Endometrial microvascular endothelial cells (primary cell): ENCODE measurements around the gene MAGEC1. TPM values are rescaled to one million over a fixed set of nuclear protein-coding genes. Genes with fewer than 3 reads are reported as not detected.
"Not testable (repeated sequence)": the region's sequence is repeated elsewhere in the genome, so short reads cannot be mapped to it uniquely, and the experiment has no call there.

Source experiments
- in situ Hi-C: cut with HindIII; loops from 2 replicates; pipeline ENCODE4 v1.10.0; 2017; ENCODE audit warnings: low sequenced_read_pairs, low pct_unique_long_range_greater_than_20kb; ENCODE audit errors: inconsistent ontology term
- total RNA-seq: library from RNA; depleted of rRNA; stranded (reverse); fragments of >200 nt; gene quantifications from one replicate; pipeline ENCODE4 v1.2.3, GENCODE V29; 2015; ENCODE audit errors: inconsistent ontology term

Gene MAGEC1, protein sequence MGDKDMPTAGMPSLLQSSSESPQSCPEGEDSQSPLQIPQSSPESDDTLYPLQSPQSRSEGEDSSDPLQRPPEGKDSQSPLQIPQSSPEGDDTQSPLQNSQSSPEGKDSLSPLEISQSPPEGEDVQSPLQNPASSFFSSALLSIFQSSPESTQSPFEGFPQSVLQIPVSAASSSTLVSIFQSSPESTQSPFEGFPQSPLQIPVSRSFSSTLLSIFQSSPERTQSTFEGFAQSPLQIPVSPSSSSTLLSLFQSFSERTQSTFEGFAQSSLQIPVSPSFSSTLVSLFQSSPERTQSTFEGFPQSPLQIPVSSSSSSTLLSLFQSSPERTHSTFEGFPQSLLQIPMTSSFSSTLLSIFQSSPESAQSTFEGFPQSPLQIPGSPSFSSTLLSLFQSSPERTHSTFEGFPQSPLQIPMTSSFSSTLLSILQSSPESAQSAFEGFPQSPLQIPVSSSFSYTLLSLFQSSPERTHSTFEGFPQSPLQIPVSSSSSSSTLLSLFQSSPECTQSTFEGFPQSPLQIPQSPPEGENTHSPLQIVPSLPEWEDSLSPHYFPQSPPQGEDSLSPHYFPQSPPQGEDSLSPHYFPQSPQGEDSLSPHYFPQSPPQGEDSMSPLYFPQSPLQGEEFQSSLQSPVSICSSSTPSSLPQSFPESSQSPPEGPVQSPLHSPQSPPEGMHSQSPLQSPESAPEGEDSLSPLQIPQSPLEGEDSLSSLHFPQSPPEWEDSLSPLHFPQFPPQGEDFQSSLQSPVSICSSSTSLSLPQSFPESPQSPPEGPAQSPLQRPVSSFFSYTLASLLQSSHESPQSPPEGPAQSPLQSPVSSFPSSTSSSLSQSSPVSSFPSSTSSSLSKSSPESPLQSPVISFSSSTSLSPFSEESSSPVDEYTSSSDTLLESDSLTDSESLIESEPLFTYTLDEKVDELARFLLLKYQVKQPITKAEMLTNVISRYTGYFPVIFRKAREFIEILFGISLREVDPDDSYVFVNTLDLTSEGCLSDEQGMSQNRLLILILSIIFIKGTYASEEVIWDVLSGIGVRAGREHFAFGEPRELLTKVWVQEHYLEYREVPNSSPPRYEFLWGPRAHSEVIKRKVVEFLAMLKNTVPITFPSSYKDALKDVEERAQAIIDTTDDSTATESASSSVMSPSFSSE
- total RNA-seq = not detected

GRCh38 chrX:141903400-141904155 lies at the start of gene MAGEC1:
MAGEC1 (plus strand) TSS chrX:141903894; CDS start chrX:141905073, 1,179 bp downstream.
- in situ Hi-C loops = no loop called here

DNA sequence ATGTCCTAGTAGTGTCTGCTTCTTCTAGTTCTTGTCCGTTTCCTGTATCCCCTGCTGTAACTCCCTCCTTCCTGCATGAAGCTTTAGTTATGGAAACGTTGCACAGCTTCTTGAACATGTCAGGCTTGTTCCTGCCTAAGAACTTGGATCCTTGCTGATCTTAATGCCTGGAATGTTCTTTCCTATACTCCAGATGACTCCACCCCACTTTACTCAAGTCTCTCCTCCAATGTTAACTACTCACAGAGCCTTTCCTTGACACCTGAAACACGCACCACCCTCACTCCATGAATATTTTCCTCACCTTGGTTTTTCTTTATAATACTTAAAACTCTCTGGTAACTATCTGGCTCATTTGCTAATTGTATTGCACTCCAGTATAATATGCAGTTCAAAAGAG lies 46.2 kb upstream of the MAGEC1 start:
- in situ Hi-C loops = no loop called here

DNA sequence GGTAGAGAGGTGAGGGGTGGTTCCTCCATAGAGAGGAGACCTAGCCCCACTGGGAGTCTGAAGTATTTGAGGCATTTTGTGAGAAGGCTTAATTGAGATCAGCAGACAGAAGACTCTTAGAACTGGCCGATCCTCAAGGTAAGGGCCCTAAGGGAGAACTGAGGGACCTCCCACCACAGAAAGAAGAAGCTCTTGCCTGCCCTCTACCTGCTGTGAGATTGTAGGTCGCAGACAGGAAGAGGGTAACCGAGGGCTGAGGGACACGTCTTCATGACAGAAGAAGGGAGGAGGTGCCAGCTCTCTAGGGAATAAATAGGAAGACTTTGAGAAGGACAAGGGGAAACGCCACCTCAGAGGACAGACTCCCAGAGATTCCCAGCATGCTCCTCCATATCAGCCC lies 24.1 kb upstream of the MAGEC1 start:
- in situ Hi-C loops = no loop called here

DNA sequence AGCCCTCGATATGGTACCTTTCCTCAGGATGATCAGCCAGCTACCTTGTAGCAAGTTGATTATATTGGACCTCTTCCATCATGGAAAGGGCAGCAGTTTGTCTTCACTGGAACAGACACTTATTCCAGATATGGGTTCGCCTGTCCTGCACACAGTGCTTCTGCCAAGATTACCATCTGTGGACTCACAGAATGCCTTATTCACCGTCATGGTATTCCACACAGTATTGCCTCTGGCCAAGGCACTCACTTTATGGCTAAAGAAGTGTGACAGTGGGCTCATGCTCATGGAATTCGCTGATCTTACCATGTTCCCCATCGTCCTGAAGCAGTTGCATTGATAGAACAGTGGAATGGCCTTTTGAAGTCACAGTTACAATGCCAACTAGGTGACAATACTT lies 14.9 kb upstream of the MAGEC1 start:
- in situ Hi-C loops = not testable (repeated sequence)

DNA sequence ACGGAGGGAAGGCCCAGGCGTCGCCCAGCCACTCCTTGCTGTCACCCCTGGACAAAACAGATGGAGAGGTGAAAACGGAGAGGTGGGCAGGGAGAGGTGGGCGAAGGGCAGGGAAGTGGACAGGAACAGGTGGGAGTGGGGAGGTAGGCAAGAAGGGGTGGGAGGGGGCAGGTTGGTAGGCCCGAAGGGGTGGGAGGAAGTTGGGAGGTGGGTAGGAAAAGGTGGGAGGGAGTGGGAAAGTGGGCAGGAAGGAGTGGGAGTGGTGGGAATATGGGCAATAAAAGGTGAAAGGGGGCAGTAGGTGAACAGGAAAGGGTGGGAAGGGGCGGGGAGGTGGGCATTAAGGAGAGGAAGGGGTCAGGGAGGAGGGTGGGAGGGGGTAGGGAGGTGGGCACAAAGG lies 9.0 kb upstream of the MAGEC1 start:
- in situ Hi-C loops = no loop called here

- in situ Hi-C loops = no loop called here
Measured at GRCh38 chrX:141897690-141898089, 6.0 kb upstream of the MAGEC1 start.

GRCh38 chrX:141902366-141902765 lies 1.3 kb upstream of the MAGEC1 start:
- in situ Hi-C loops = no loop called here

DNA sequence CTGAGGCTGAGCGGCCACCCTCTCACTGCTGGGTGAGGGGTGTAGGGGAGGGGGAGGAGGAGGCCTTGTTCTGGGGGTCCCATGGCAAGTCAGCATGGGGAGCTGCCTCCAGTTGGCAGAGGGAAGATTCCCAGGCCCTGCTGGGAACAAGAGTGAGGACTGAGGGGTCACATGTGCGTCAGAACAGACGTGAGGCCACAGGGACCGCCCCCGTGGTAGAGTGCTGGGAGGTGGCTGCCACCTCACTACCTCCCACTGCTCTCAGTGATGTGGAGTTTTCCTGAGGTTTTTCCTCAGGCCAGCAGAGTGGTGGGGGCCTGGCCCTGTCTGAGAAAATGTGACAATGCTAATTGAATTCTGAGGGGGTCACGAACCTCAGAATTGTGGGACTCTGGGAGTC lies 568 bp downstream of the MAGEC1 start:
- in situ Hi-C loops = no loop called here

DNA sequence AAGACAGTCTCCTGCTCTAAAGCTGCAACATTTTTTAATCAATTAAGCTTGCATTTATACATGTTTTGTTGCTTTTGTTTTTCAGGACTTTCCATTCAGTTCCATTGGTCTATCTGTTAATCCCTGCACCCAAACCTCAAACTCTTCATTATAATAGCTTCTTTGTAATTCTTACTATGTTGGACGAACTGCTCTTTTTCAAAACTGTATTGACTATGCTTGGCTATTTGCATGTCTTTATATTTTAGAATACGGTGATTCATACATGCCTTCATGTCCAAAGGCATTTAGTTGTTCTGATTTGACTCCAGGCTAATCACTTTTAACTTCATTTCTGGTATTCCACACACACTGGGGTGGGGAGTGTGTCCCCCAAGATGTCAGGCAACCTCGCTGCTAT lies 14.1 kb downstream of the MAGEC1 start:
- in situ Hi-C loops = no loop called here

DNA sequence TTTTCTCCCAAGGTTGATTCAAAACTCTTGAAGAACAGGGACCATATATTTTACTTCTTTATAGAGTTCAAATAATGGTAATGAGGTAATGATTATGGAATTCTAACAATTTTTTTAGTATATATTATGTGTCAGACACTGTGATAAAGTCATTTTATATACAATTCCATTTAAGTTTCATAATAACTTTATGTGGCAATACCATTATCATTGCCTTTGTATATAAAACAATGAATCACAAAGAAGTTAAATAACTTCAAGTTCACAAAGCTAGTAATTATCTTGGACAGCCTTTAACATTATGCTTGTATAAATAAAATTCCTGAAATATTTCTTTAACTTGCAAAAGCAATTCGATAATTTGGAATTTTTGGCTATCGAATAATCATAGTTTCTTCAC lies 20.6 kb downstream of the MAGEC1 start:
- in situ Hi-C loops = no loop called here

GRCh38 chrX:141928432-141928831 lies 24.7 kb downstream of the MAGEC1 start:
- in situ Hi-C loops = no loop called here

GRCh38 chrX:141934059-141934641 lies 30.5 kb downstream of the MAGEC1 start:
- in situ Hi-C loops = no loop called here

GRCh38 chrX:141935645-141936044 lies 32.0 kb downstream of the MAGEC1 start:
- in situ Hi-C loops = no loop called here

DNA sequence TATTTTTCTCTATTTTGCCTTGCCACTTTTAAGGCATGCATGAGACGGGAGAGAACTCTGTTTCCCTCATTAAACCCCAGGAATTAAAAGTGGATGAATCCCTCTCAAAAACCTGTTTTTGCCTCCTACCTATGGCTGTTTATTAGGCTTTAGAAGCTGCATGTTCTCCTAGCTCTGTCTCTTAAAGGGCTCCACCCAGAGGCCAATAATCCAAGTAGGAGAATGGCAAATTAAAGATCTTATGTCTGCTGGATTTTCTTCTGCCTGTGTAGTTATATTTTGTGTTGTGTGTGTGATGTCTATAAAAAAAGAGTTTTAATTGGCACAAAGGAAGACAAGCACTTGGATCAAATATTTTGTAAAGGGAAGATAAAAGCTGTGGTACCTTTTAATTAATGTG lies 32.4 kb downstream of the MAGEC1 start:
- in situ Hi-C loops = no loop called here

- in situ Hi-C loops = no loop called here
Measured at GRCh38 chrX:141941234-141941633, 37.5 kb downstream of the MAGEC1 start.

DNA sequence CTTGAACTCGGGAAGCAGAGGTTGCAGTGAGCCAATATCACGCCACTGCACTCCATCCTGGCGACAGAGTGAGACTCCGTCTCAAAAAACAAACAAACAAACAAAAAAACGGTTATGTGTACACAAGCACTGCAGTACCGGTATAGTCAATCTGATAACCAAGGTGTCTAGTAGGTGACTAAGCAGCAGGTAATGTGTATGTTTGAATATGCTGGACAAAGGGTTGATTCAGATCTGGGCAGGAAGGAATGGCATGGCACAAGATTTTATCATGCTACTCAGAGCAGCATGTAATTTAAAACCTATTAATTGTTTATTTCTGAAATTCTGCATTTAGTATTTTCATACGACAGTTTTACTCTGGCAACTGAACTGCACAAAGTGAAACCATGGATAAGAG lies 41.7 kb downstream of the MAGEC1 start:
- in situ Hi-C loops = no loop called here

- in situ Hi-C loops = no loop called here
Measured at GRCh38 chrX:141947350-141947749, 43.7 kb downstream of the MAGEC1 start.

GRCh38 chrX:141952603-141953002 lies 48.9 kb downstream of the MAGEC1 start:
- in situ Hi-C loops = no loop called here
